ENCODE results near the gene ADAM12.

Gene ADAM12

DNA sequence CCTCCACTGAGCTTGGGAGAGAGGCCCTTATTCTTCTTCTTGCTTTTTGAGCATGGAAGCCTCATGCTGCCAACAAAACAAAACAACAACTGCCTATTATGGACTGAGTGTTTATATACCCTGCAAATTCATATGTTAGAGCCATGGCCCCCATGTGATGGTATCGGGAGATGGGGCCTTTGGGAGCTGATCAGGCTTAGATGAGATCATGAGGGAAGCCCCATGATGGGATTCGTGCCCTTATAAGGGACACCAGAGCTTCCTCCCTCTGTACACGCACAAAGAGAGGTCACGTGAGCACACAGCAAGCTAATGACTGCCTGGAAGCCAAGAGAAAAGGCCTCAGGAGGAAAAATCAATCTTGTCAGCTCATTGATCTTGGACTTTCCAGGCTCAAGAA lies 256.9 kb downstream of the ADAM12 start:
- no peak for TF ChIP-seq FOXK2 (IDR thresholded peaks at IDR 0.05)
- TF ChIP-seq CTBP1 (IDR thresholded peaks at IDR 0.05; ENCODE audit: borderline replicate concordance): no peak
- TF ChIP-seq FOXM1 (IDR thresholded peaks at IDR 0.05; ENCODE audit: borderline replicate concordance): no peak
- TF ChIP-seq L3MBTL2 (conservative IDR thresholded peaks at IDR 0.05): no peak
- no peak for TF ChIP-seq ARNT (IDR thresholded peaks at IDR 0.05)
- no peak for TF ChIP-seq TARDBP (IDR thresholded peaks at IDR 0.05)
- no peak for TF ChIP-seq ELF4 (IDR thresholded peaks at IDR 0.05)
- TF ChIP-seq, protein P1, sequence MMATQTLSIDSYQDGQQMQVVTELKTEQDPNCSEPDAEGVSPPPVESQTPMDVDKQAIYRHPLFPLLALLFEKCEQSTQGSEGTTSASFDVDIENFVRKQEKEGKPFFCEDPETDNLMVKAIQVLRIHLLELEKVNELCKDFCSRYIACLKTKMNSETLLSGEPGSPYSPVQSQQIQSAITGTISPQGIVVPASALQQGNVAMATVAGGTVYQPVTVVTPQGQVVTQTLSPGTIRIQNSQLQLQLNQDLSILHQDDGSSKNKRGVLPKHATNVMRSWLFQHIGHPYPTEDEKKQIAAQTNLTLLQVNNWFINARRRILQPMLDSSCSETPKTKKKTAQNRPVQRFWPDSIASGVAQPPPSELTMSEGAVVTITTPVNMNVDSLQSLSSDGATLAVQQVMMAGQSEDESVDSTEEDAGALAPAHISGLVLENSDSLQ (IDR thresholded peaks at IDR 0.05): no peak
- TF ChIP-seq HDGF (IDR thresholded peaks at IDR 0.05; ENCODE audit: borderline replicate concordance): no peak
- no peak for TF ChIP-seq BHLHE40 (IDR thresholded peaks at IDR 0.05; ENCODE audit: borderline replicate concordance)
- TF ChIP-seq FOXA1 (IDR thresholded peaks at IDR 0.05): no peak
- no peak for TF ChIP-seq LEF1 (IDR thresholded peaks at IDR 0.05; ENCODE audit: borderline replicate concordance)
- TF ChIP-seq NFRKB (IDR thresholded peaks at IDR 0.05): no peak
- no peak for TF ChIP-seq SUZ12 (IDR thresholded peaks at IDR 0.05)
- ChIA-PET POLR2A (no interaction called here), CTCF (interaction anchor here (0.5 kb wide), 1 partner anchor 1708 kb away, joined by 6 read pairs; no protein-coding TSS in a partner anchor)
- DNase-seq (ENCODE audit: extremely low spot score): no peak

DNA sequence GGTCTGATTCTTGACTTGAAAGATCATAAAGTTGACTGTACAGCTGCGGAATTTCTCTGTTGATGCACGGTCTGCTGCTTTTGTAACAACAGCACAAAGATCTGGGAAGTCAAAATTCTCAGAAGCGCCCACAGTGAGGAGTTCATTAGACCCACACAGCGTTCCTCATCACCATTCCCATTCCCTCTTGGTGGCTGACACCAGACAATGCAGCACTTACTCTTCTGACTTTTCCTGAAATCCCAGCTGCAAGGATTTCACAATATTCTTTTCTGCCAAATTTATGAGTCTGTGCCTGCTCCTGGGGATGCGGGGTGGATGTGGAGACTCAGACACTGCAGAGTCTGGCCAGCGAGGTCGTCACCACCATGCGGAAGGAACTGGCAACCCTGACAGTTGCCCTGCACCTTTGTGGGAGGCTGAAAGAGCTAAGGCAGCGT lies 258.0 kb downstream of the ADAM12 start:
- TF ChIP-seq BHLHE40 (IDR thresholded peaks at IDR 0.05; ENCODE audit: borderline replicate concordance) (no peak), CTBP1 (IDR thresholded peaks at IDR 0.05; ENCODE audit: borderline replicate concordance) (no peak)
- CTCF ChIA-PET: no interaction called here
- POLR2A ChIA-PET: no interaction called here
- no peak for DNase-seq (ENCODE audit: extremely low spot score)

DNA sequence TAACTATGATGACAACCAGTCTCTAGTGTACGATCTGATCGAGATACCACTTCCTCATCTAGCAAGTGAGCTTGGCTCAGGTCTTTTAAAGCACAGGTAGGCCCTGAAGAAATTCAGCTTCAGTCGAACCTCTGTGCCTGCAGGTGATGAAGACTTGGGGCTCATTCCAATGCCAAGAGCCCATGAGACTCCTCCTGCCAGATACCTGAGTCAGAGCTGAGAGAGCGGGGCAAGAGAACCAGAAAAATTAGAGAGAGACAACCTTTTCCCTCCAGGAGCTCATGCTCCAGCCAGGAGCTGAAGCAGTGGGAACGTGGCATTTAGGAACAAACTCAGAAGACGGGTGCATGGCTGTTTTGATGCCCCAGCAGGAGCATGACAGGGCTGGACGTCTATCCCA lies 259.3 kb downstream of the ADAM12 start:
- POLR2A ChIA-PET: no interaction called here
- TF ChIP-seq FOXM1 (IDR thresholded peaks at IDR 0.05; ENCODE audit: borderline replicate concordance) (no peak), HDGF (IDR thresholded peaks at IDR 0.05; ENCODE audit: borderline replicate concordance) (no peak), CTBP1 (IDR thresholded peaks at IDR 0.05; ENCODE audit: borderline replicate concordance) (no peak), SUZ12 (IDR thresholded peaks at IDR 0.05) (no peak), SP1 (IDR thresholded peaks at IDR 0.05) (no peak), ARNT (IDR thresholded peaks at IDR 0.05) (no peak), NFRKB (IDR thresholded peaks at IDR 0.05) (no peak), L3MBTL2 (conservative IDR thresholded peaks at IDR 0.05) (no peak), BHLHE40 (IDR thresholded peaks at IDR 0.05; ENCODE audit: borderline replicate concordance) (no peak), LEF1 (IDR thresholded peaks at IDR 0.05; ENCODE audit: borderline replicate concordance) (no peak), FOXK2 (IDR thresholded peaks at IDR 0.05) (no peak), ELF4 (IDR thresholded peaks at IDR 0.05) (no peak), ZNF384 (IDR thresholded peaks at IDR 0.05) (no peak), TARDBP (IDR thresholded peaks at IDR 0.05) (no peak), FOXA1 (IDR thresholded peaks at IDR 0.05) (no peak)
- TF ChIP-seq, protein P1 (IDR thresholded peaks at IDR 0.05): no peak
- CTCF ChIA-PET: interaction anchor here (0.8 kb wide), 1 partner anchor 131 kb away, joined by 4 read pairs; no protein-coding TSS in a partner anchor
- DNase-seq (ENCODE audit: extremely low spot score): no peak

DNA sequence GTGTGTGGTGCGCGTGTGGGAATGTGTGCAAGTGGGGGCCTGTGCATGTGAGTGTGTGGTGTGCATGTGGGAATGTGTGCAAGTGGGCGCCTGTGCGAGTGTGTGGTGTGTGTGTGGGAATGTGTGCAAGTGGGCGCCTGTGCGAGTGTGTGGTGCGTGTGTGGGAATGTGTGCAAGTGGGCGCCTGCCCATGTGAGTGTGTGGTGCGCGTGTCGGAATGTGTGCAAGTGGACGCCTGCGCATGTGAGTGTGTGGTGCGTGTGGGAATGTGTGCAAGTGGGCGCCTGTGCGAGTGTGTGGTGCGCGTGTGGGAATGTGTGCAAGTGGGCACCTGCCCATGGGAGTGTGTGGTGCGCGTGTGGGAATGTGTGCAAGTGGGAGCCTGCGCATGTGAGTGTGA lies 259.7 kb downstream of the ADAM12 start:
- DNase-seq (ENCODE audit: extremely low spot score): no peak
- TF ChIP-seq FOXA1 (IDR thresholded peaks at IDR 0.05): no peak
- no peak for TF ChIP-seq CTBP1 (IDR thresholded peaks at IDR 0.05; ENCODE audit: borderline replicate concordance)
- no peak for TF ChIP-seq LEF1 (IDR thresholded peaks at IDR 0.05; ENCODE audit: borderline replicate concordance)
- no peak for TF ChIP-seq ELF4 (IDR thresholded peaks at IDR 0.05)
- TF ChIP-seq ZNF384 (IDR thresholded peaks at IDR 0.05): no peak
- TF ChIP-seq, protein P1 (IDR thresholded peaks at IDR 0.05): no peak
- TF ChIP-seq FOXK2 (IDR thresholded peaks at IDR 0.05): no peak
- TF ChIP-seq SP1 (IDR thresholded peaks at IDR 0.05): no peak
- no peak for TF ChIP-seq FOXM1 (IDR thresholded peaks at IDR 0.05; ENCODE audit: borderline replicate concordance)
- TF ChIP-seq SUZ12 (IDR thresholded peaks at IDR 0.05): no peak
- no peak for TF ChIP-seq NFRKB (IDR thresholded peaks at IDR 0.05)
- TF ChIP-seq BHLHE40 (IDR thresholded peaks at IDR 0.05; ENCODE audit: borderline replicate concordance): no peak
- no peak for TF ChIP-seq HDGF (IDR thresholded peaks at IDR 0.05; ENCODE audit: borderline replicate concordance)
- no peak for TF ChIP-seq L3MBTL2 (conservative IDR thresholded peaks at IDR 0.05)
- no peak for TF ChIP-seq ARNT (IDR thresholded peaks at IDR 0.05)
- TF ChIP-seq TARDBP (IDR thresholded peaks at IDR 0.05): no peak
- POLR2A ChIA-PET: no interaction called here
- CTCF ChIA-PET: no interaction called here

DNA sequence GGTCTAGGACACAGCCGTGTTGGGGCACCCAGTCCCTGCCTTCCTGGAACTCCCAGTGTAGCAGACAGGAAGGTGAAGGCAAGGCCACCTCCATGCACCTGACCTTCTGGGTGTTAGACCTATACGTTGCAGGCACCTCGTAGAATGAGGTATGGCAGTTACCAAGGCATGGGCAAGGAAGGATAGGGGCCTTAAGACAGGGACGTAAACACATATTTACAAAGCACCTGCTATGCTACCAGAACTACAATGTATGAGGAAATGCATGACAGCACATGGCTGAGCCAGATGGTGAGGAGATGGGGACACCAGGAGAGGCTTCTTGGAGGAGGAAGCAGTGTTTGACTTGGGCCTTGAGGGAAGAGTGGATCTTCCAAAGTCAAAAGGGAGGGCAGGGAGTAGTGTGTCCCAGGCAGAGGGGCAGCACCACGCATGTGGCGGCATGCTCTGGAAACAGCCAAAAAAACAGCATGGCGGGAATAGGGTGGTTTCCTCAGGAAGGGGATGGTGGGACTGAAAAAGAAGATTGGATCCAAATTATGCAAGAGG lies 260.7 kb downstream of the ADAM12 start:
- POLR2A ChIA-PET: no interaction called here
- no peak for TF ChIP-seq ELF4 (IDR thresholded peaks at IDR 0.05)
- TF ChIP-seq SP1 (IDR thresholded peaks at IDR 0.05): no peak
- TF ChIP-seq ZNF384 (IDR thresholded peaks at IDR 0.05): no peak
- TF ChIP-seq FOXM1 (IDR thresholded peaks at IDR 0.05; ENCODE audit: borderline replicate concordance): no peak
- no peak for TF ChIP-seq HDGF (IDR thresholded peaks at IDR 0.05; ENCODE audit: borderline replicate concordance)
- no peak for TF ChIP-seq FOXA1 (IDR thresholded peaks at IDR 0.05)
- TF ChIP-seq SUZ12 (IDR thresholded peaks at IDR 0.05): no peak
- TF ChIP-seq NFRKB (IDR thresholded peaks at IDR 0.05): no peak
- TF ChIP-seq BHLHE40 (IDR thresholded peaks at IDR 0.05; ENCODE audit: borderline replicate concordance): no peak
- no peak for DNase-seq (ENCODE audit: extremely low spot score)
- CTCF ChIA-PET: no interaction called here

DNA sequence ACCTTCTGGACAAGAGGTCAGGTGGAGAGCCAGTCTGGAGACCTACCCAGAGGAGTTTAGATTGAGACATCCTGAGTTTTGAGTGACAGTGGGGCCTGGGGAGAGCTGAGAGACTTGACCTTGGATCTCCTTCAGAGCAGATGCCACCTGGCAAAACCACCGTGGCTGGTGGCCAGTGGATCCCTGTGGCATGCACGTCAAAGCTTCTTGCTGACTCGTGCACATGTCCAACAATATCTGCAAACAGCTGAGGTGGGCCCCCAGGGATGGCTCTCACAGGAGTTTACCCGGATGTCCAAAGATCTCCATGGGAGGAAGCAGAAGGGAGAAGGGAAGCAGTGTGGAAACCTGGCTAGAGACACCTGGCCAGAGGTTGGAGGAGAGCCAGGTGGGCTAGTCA lies 261.4 kb downstream of the ADAM12 start:
- CTCF ChIA-PET: no interaction called here
- no peak for TF ChIP-seq TARDBP (IDR thresholded peaks at IDR 0.05)
- no peak for TF ChIP-seq SP1 (IDR thresholded peaks at IDR 0.05)
- TF ChIP-seq FOXK2 (IDR thresholded peaks at IDR 0.05): no peak
- TF ChIP-seq SUZ12 (IDR thresholded peaks at IDR 0.05): no peak
- no peak for TF ChIP-seq NFRKB (IDR thresholded peaks at IDR 0.05)
- TF ChIP-seq FOXM1 (IDR thresholded peaks at IDR 0.05; ENCODE audit: borderline replicate concordance): no peak
- TF ChIP-seq LEF1 (IDR thresholded peaks at IDR 0.05; ENCODE audit: borderline replicate concordance): no peak
- no peak for TF ChIP-seq ZNF384 (IDR thresholded peaks at IDR 0.05)
- TF ChIP-seq BHLHE40 (IDR thresholded peaks at IDR 0.05; ENCODE audit: borderline replicate concordance): no peak
- TF ChIP-seq CTBP1 (IDR thresholded peaks at IDR 0.05; ENCODE audit: borderline replicate concordance): no peak
- no peak for TF ChIP-seq HDGF (IDR thresholded peaks at IDR 0.05; ENCODE audit: borderline replicate concordance)
- no peak for TF ChIP-seq L3MBTL2 (conservative IDR thresholded peaks at IDR 0.05)
- TF ChIP-seq, protein P1 (IDR thresholded peaks at IDR 0.05): no peak
- no peak for TF ChIP-seq FOXA1 (IDR thresholded peaks at IDR 0.05)
- TF ChIP-seq ARNT (IDR thresholded peaks at IDR 0.05): no peak
- no peak for TF ChIP-seq ELF4 (IDR thresholded peaks at IDR 0.05)
- no peak for DNase-seq (ENCODE audit: extremely low spot score)
- POLR2A ChIA-PET: no interaction called here
